Activated T-helper 9 cell treated with anti-CD3 and anti-CD28 coated beads, Interleukin-2, amount 50 U/mL, for 16 hours (primary cell): ENCODE results near the gene ZCCHC7.
"Not testable (repeated sequence)": the region's sequence is repeated elsewhere in the genome, so short reads cannot be mapped to it uniquely, and the experiment has no call there.

Source experiments
- DNase-seq: peaks from one replicate; pipeline ENCODE4 v3.0.0-alpha.2; 2020; ENCODE audit warnings: low read depth

Gene ZCCHC7

GRCh38 chr9:37120843-37121335, 515 bp downstream of the ZCCHC7 start:
- not testable (repeated sequence) for DNase-seq

- DNase-seq = no peak
Observed at GRCh38 chr9:37121881-37122280, 1.5 kb downstream of the ZCCHC7 start.

GRCh38 chr9:37126214-37126788, 5.9 kb downstream of the ZCCHC7 start:
- no peak for DNase-seq

- no peak for DNase-seq
Observed at GRCh38 chr9:37127018-37127417, 6.6 kb downstream of the ZCCHC7 start.

- DNase-seq = no peak
Observed at GRCh38 chr9:37128051-37128450, 7.7 kb downstream of the ZCCHC7 start.

- DNase-seq = no peak
Observed at GRCh38 chr9:37134166-37134565, 13.8 kb downstream of the ZCCHC7 start.

- DNase-seq = no peak
Observed at GRCh38 chr9:37141015-37141414, 20.6 kb downstream of the ZCCHC7 start.

GRCh38 chr9:37144762-37145161, 24.4 kb downstream of the ZCCHC7 start:
- DNase-seq = no peak

- no peak for DNase-seq
Observed at GRCh38 chr9:37146410-37146809, 26.0 kb downstream of the ZCCHC7 start.

- DNase-seq = no peak
Observed at GRCh38 chr9:37148181-37148580, 27.8 kb downstream of the ZCCHC7 start.

- no peak for DNase-seq
Observed at GRCh38 chr9:37149666-37150308, 29.4 kb downstream of the ZCCHC7 start.

- no peak for DNase-seq
Observed at GRCh38 chr9:37150415-37150814, 30.0 kb downstream of the ZCCHC7 start.

- DNase-seq = no peak
Observed at GRCh38 chr9:37151812-37152211, 31.4 kb downstream of the ZCCHC7 start.

GRCh38 chr9:37152365-37152764, 32.0 kb downstream of the ZCCHC7 start:
- no peak for DNase-seq

- DNase-seq = no peak
Observed at GRCh38 chr9:37155601-37156000, 35.2 kb downstream of the ZCCHC7 start.

GRCh38 chr9:37156205-37156604, 35.8 kb downstream of the ZCCHC7 start:
- DNase-seq = no peak

- DNase-seq = no peak
Observed at GRCh38 chr9:37156781-37157356, 36.5 kb downstream of the ZCCHC7 start.

- no peak for DNase-seq
Observed at GRCh38 chr9:37157726-37158377, 37.5 kb downstream of the ZCCHC7 start.

- DNase-seq = no peak
Observed at GRCh38 chr9:37163299-37163698, 42.9 kb downstream of the ZCCHC7 start.

- not testable (repeated sequence) for DNase-seq
Observed at GRCh38 chr9:37164335-37164734, 44.0 kb downstream of the ZCCHC7 start.

GRCh38 chr9:37165644-37166043, 45.3 kb downstream of the ZCCHC7 start:
- DNase-seq = no peak

- no peak for DNase-seq
Observed at GRCh38 chr9:37167456-37168047, 47.2 kb downstream of the ZCCHC7 start.

GRCh38 chr9:37172557-37172956, 52.2 kb downstream of the ZCCHC7 start:
- no peak for DNase-seq
